NCI-H82 treated with DMSO at 0.1 percent for 48 hours (cell line): Measurements from ENCODE around the gene CNTNAP1.
"Not testable (repeated sequence)": the region's sequence is repeated elsewhere in the genome, so short reads cannot be mapped to it uniquely, and the experiment has no call there.

ENCODE experiments used
- DNase-seq: peaks from one replicate; lab custom pipeline; 2025; ENCODE audit not compliant: unreplicated experiment; lab: John Stamatoyannopoulos, UW

CNTNAP1 gene

DNA sequence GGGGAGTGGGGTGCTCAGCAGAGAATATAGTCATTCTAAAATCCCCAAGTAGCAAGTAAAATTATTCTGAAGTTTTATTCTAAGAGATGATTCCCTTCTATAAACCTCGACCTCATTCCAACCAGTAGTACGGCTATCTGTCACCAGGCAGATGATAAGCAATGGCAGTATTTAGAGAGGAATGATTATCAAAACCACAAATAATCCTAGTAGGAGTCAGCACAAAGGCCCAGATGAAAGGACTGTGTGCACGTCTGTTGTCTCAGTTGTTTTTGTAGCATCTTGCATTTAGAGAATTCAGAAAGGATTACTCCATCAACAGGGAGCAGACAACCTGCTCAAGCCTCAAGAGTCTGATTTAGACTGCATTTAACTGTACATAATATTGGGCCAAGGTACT is 41.3 kb downstream of the CNTNAP1 start:
- no peak for DNase-seq

- DNase-seq = no peak
These were observed 42.8 kb downstream of the CNTNAP1 start for GRCh38 chr17:42725143-42725542.

- no peak for DNase-seq
These were observed 58.4 kb downstream of the CNTNAP1 start for GRCh38 chr17:42740699-42741098.

- DNase-seq = not testable (repeated sequence)
These were observed 60.6 kb downstream of the CNTNAP1 start for GRCh38 chr17:42742916-42743315.

GRCh38 chr17:42743595-42744282 is 61.4 kb downstream of the CNTNAP1 start:
- peak; percentile 52 for DNase-seq

DNA sequence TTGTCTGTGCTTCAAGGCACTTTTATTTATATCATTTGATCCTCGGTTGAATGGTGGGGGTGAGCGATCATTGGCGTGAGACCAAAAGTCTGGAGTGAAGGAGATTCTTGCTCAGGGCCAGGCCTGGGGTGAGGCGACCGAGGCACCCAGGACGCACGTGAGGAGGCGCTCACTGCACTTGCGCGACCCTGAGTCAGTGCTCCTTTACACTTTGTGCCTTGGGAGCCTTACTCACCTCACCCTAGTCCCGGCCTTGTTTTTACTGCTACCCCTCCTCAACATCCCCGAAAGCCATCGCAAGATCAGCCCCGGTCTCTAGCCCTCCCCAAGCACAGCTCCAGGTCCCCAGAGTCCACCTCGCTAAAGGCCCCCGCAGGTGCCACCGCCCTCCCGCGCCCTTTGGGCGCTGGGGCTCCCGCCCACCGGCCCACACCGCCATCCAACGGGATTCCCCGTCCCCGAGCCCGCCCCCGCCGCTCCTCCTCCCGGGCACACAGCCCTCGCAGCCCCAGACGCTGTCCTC is 62.0 kb downstream of the CNTNAP1 start:
- DNase-seq = peak; percentile 46

DNA sequence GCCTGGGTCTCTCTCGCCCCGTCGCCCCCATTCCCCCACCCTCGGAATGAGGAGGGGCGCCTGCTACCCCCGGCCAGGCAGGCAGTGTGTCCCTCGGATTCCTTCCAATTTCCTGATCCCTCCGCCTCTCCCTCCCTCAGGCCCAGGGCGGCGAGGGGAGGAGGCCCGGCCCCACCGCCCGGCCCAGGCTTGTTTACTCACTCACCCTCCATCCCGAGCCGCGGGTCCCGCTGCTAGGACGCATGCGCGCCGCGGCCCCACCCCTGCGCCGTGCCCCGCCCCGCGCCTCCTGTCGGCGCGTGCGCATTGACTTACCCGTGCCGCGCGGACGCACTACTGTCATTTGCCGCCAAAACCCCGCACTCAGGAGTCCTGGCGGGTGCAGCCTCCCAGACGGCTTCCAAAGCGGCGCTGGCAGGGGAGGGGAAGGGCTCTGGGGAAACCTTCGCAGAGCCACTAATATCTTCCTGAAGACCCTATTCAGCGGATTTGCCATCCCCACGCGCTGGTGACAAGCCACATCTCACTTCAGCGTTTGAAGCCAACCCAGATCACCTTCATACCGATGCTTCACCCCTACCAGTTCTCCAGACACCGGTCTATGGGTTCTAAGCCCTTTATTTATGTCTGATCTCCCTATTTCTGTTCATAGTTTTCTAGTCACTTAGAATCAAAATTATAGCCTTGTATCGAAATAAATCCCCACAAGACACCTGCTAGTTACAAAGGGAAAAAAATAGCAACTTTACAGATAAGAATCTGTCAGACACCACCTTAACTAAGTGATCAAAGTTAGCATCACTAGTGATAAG is 62.7 kb downstream of the CNTNAP1 start, which contains the start of gene EZH1:
Gene EZH1, minus strand, starts transcription at position 235 of the 812 bp plus-strand sequence. CDS start 16,099 bp downstream, outside the sequence.
- DNase-seq = peak; percentile 80

- DNase-seq = no peak
These were observed 66.0 kb downstream of the CNTNAP1 start for GRCh38 chr17:42748202-42748907.

DNA sequence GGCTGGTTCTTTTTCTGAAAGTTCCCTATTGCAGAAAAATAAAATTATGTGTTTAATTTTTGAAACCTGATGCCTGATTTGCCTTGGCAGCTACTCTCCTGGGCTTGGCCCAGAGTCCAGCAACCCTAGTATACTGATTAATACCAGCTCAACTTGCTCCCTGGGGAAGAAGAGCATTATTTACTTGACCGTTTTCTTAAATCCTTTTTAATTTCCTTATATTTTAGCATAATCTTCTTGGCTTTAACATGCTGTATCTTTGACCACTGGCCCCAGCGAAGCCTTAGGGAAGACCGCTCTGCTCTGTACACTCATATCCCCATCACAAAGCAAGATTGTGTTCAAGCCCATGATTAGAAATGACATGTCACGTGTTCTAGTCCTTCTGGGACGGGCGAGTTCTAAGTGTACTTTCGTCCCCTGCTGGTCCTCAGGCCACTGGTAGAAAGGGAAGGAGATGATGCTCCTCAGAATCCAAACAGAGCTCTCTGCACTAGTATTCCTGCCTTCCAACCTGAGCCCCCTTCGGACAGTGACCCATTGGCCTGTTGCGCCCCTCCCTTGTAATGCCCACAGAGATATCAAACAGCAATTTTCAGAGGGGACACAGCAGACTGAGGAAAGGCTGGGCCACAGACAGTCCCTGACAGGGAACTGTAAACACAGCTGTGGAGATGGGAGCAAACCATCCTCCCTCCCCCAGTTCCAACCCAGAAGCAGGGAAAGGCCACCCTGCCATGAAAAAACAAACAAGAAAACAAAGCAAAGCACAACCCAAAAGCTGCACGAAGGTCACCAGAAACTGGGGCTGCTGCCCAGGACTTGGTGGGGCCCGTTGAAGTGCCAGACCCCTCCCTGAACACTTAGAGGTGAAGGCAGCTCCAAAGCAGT is 66.8 kb downstream of the CNTNAP1 start:
- no peak for DNase-seq
